Globus pallidus (tissue), 1 donor: ENCODE measurements around the gene PPARGC1A.

Source experiments
- DNase-seq: peaks from one replicate; pipeline ENCODE4 v3.0.0-alpha.2; 2015; ENCODE audit warnings: low spot score

PPARGC1A gene

DNA sequence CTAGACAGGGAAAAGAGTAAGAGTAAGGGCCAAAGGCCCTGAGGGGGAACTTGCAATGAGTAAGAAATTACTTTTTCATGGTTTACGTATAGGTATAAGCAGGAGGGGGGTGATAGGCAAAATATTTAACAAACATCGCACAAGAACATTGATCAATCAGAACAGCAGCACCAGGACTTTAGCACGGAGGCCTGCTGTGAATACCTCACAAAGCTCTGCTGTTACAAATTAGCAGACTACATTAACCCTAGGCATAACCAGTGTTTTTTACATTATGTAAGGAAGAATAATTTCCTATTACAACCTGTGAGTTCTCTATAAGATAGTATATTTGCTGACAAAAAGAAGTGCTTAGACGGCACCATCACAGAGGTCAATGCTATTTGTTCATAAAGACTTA, 44.9 kb downstream of the PPARGC1A start:
- no peak for DNase-seq

GRCh38 chr4:23839279-23839678, 50.6 kb downstream of the PPARGC1A start:
- DNase-seq: no peak

- DNase-seq: no peak
Observed at GRCh38 chr4:23838607-23839006, 51.2 kb downstream of the PPARGC1A start.

GRCh38 chr4:23838131-23838530, 51.7 kb downstream of the PPARGC1A start:
- DNase-seq: no peak

GRCh38 chr4:23837371-23837770, 52.5 kb downstream of the PPARGC1A start:
- no peak for DNase-seq

GRCh38 chr4:23835774-23836478, 53.9 kb downstream of the PPARGC1A start:
- DNase-seq: no peak

- no peak for DNase-seq
Observed at GRCh38 chr4:23828779-23829178, 61.1 kb downstream of the PPARGC1A start.

DNA sequence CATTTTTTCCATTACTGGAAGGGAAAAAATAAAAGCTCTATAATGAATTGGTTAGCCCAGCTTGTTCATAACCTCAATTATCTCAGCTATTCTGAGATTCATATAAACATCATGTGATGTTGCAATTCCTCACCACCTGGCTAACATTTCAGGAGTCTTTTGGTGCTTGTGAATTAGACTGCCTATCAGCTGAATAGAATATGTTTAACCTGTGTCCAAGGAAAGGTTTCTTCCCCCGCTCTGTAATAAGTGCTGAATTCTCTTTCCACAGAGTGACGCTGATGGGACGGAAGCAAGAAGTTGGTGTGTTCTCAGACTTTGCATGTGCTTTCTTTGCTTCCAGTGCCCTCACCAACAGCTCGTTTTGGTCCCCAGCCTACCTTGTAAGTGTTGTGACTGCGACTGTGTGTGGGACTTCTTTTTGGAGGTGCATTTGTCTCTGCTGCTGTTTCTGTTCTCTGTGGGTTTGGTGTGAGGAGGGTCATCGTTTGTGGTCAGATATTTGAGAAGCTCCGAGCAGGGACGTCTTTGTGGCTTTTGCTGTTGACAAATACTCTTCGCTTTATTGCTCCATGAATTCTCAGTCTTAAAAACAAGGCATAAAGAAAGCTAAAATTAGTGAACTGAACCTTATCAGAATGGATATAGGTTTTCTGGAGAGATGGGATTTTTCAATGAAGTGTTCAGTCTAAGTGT, 61.7 kb downstream of the PPARGC1A start:
- DNase-seq: no peak

GRCh38 chr4:23822181-23822580, 67.7 kb downstream of the PPARGC1A start:
- DNase-seq: no peak

- DNase-seq: no peak
Observed at GRCh38 chr4:23819041-23819511, 70.8 kb downstream of the PPARGC1A start.

- no peak for DNase-seq
Observed at GRCh38 chr4:23818097-23818885, 71.6 kb downstream of the PPARGC1A start.

DNA sequence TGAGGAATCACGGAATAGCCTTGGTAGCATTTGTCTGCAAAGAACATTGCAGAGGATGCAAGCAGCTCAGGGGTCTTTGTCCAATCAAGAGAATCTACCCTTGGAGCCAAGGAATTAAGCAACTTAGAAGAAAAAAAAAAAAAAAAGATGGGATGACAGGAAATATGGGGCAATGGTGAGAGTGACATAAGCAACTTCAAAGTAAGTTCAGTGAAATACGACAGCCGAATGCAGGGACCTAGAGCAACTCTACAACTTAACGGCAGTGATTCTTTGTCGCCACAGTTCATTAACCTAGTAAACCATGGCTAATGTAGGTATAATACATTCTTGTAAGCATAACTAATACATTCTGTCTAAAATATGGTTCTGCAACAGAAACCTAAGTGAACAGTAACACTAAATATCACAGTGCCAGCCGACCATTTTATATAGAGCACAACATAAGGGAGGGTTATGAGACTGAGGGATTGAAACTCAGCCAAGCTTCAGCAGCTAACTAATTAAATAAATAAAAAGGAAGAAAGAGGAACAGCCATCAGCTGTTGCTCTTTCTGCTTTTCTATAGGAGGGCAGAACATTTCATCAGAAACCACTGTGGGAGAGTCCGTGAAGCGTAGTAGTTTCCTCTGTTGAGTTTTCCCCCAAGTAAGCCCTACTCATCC, 74.7 kb downstream of the PPARGC1A start:
- no peak for DNase-seq

- no peak for DNase-seq
Observed at GRCh38 chr4:23814587-23814986, 75.3 kb downstream of the PPARGC1A start.

DNA sequence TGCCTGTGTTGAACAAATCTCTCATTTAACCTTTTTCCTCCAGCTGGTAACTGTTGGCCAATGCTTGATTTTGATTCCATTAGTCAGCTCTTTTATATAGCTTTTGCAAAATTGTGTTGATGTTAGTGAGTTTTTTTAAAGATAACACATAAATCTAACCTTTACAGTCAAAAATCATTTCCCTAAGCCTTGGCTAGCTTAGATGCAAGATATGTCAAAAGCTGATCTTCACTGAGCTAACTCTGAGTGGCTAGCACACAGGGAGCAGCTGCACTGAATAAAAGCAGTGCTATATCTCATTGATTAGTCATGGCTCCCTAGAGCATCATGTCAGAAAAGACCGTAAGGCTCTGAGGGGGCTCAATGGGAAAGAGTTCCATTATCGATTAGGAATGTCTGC, 78.7 kb downstream of the PPARGC1A start:
- no peak for DNase-seq

GRCh38 chr4:23805450-23805851, 84.4 kb downstream of the PPARGC1A start:
- no peak for DNase-seq

- DNase-seq: no peak
Observed at GRCh38 chr4:23789762-23790161, 100.1 kb downstream of the PPARGC1A start.

DNA sequence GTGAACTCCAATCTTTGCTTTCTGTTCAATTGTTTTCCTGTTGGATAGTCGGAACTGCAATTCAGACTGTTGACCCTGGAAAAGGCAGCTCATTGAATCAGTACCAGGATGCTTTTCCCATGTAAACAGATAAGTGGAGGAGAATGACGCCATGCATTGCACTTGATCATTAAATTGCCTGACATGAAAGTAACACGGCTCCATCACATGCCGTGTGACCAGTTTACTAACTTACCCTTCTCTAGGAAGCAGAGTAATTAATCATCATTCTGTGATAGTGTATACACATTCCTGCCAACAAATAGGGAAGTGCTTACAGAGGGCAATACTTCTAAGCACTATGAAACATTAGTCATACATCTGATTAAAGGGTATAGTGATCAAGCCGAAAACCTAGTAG, 101.4 kb downstream of the PPARGC1A start:
- DNase-seq: no peak

GRCh38 chr4:23788027-23788426, 101.8 kb downstream of the PPARGC1A start:
- DNase-seq: no peak

DNA sequence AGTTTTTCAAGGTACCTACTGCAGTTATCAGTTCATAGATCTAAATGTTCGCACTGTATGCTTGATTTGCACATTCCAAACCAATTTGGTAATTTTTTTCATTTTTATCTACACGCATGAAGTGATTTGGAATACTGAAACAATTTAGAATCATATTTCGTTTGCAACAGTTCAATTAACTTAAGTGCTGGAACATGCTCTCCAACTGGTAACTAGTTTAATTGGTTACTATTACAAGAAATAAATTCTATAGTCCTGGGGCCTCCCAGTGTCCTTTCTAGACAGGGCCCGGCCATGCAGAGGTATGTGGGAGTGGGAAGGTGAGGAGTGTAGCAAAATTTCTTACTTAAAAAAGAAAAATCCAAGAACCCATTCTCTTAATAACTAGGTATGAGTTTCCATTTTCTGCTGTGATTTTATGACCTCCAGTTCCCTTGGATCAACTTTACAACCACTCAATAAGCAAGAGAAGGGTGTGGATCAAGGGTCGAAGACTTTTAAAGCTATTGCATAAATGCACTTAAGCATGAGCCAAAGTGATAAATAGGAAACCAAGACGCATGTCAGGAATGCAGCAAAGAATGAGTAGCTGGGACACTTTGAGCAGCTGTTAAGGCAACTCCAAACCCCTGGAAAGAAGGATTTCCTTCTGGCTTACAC, 106.9 kb downstream of the PPARGC1A start:
- DNase-seq: no peak

DNA sequence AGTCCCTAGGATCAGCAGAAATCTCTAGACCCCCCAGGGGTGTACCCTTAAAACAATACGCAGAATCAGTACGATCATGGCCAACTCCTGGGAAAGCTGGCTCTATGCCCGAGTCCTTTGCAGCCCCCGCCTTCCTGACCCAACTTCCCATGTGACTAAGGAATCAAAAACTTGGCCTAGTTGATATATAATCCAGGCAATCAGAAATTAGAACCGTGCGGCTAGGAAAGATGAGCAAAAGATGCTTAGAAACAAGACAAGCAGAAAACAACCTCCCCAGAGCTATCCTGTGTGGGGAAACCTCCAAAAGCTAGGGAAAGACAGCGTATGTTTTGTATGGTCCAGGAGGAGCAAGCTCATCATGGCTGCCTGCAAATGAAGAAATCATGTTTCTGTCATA, 110.0 kb downstream of the PPARGC1A start:
- no peak for DNase-seq

DNA sequence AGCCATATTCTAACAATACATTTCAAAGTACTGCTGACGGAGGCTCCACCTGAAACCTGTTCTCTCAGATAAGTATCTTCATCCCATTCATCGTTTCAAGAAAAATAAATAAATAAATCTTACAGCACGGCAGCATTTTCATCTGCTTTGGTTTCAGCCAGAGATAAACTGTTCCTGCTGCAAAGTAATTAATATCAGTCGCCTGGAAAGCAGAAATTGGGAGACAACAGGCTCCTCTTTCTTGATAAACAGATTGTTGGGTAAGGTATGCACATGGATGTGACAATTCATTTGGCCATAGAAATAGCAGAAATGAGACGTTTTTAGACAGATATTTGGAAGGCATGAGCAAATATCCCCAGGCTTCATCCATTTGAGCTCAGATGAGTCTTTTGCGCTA, 110.4 kb downstream of the PPARGC1A start:
- no peak for DNase-seq

- no peak for DNase-seq
Observed at GRCh38 chr4:23775694-23776093, 114.2 kb downstream of the PPARGC1A start.
